ENCODE data around the gene RCBTB2. TPM values are rescaled to one million over a fixed set of nuclear protein-coding genes. Genes with fewer than 3 reads are reported as not detected.
"Not testable (repeated sequence)": the region's sequence is repeated elsewhere in the genome, so short reads cannot be mapped to it uniquely, and the experiment has no call there.

The RCBTB2 gene
- total RNA-seq = 1 to 10 TPM; 1.6 to 2.2 TPM

GRCh38 chr13:48532506-48533499 lies at the start of gene RCBTB2:
Gene RCBTB2 (minus strand): TSS chr13:48533080. CDS start chr13:48521939, 11,141 bp downstream.
- DNase-seq (peak; percentile 98), ATAC-seq (peak; percentile 93)

GRCh38 chr13:48582084-48582483 lies 49.2 kb upstream of the RCBTB2 start:
- ChIA-PET POLR2A (interaction anchor here (0.6 kb wide), 1 partner anchor 204 kb away, joined by 6 read pairs; no protein-coding TSS in a partner anchor), CTCF (interaction anchor here (0.9 to 9.8 kb wide), 8 partner anchors 12 to 487 kb away, joined by 3 to 173 read pairs (median 5); partner anchors contain the start of gene MED4)
- Mint-ChIP-seq H3K36me3 (ENCODE audit: low read depth) (no peaks in the 10 kb centered on the region), H3K4me3 (no peak overlapping the region), H3K9me3 (no peaks in the 10 kb centered on the region), H3K27ac (no peak overlapping the region), H3K4me1 (ENCODE audit: low read depth) (peaks cover 10% of the 10 kb centered on the region), H3K27me3 (peaks cover 19% of the 10 kb centered on the region)
- TF ChIP-seq CTCF (IDR thresholded peaks at IDR 0.05) = no peak
- DNase-seq (no peak), ATAC-seq (no peak)
- intact Hi-C loops (cut with micrococcal nuclease) = loop anchor here (10.0 kb wide), 1 partner anchor 457 kb away; no protein-coding TSS in a partner anchor

More at GRCh38 chr13:48532506-48533499, at the start of gene RCBTB2:
- Mint-ChIP-seq H3K27ac (peak within 1 kb of the TSS; percentile 97), H3K4me1 (ENCODE audit: low read depth) (peaks cover 15% of the 10 kb centered on the region), H3K4me3 (peak within 1 kb of the TSS; percentile 90), H3K9me3 (peaks cover 2% of the 10 kb centered on the region), H3K27me3 (no peaks in the 10 kb centered on the region), H3K36me3 (ENCODE audit: low read depth) (no peaks in the 10 kb centered on the region)
- ChIA-PET POLR2A (interaction anchor here (0.7 to 1.2 kb wide), 5 partner anchors 16 to 51 kb away, joined by 3 to 6 read pairs (median 4); no protein-coding TSS in a partner anchor), CTCF (interaction anchor here (0.6 to 1.5 kb wide), 6 partner anchors 10 to 47 kb away, joined by 3 to 4 read pairs (median 4); no protein-coding TSS in a partner anchor)
- intact Hi-C loops (cut with micrococcal nuclease) = no loop called here
- no peak for TF ChIP-seq CTCF (IDR thresholded peaks at IDR 0.05)

- CTCF ChIA-PET = interaction anchor here (0.7 to 9.8 kb wide), 38 partner anchors 8 to 461 kb away, joined by 3 to 173 read pairs (median 4); partner anchors contain the start of gene LPAR6
- Mint-ChIP-seq H3K27me3 (peaks cover 22% of the 10 kb centered on the region), H3K36me3 (ENCODE audit: low read depth) (no peaks in the 10 kb centered on the region), H3K27ac (no peak overlapping the region), H3K4me1 (ENCODE audit: low read depth) (peaks cover 3% of the 10 kb centered on the region), H3K4me3 (no peak overlapping the region), H3K9me3 (no peaks in the 10 kb centered on the region)
- no peak for TF ChIP-seq CTCF (IDR thresholded peaks at IDR 0.05)
- DNase-seq (no peak), ATAC-seq (no peak)
- POLR2A ChIA-PET = interaction anchor here (0.7 to 1.5 kb wide), 4 partner anchors 23 to 253 kb away, joined by 3 read pairs; no protein-coding TSS in a partner anchor
- intact Hi-C loops (cut with micrococcal nuclease) = loop anchor here (2.0 to 10.0 kb wide), 2 partner anchors 246 to 456 kb away; no protein-coding TSS in a partner anchor
Measured at GRCh38 chr13:48580896-48581295, 48.0 kb upstream of the RCBTB2 start.

GRCh38 chr13:48580185-48580803 lies 47.4 kb upstream of the RCBTB2 start:
- H3K4me3 Mint-ChIP-seq = no peak overlapping the region
- no peak overlapping the region for H3K27ac Mint-ChIP-seq
- H3K9me3 Mint-ChIP-seq = no peaks in the 10 kb centered on the region
- peak; percentile 90 for TF ChIP-seq CTCF (IDR thresholded peaks at IDR 0.05)
- intact Hi-C loops (cut with micrococcal nuclease) = loop anchor here (2.0 to 10.0 kb wide), 2 partner anchors 245 to 455 kb away; no protein-coding TSS in a partner anchor
- peaks cover 25% of the 10 kb centered on the region for H3K27me3 Mint-ChIP-seq
- peaks cover 3% of the 10 kb centered on the region for H3K4me1 Mint-ChIP-seq (ENCODE audit: low read depth)
- peak; percentile 67 for ATAC-seq
- no peaks in the 10 kb centered on the region for H3K36me3 Mint-ChIP-seq (ENCODE audit: low read depth)
- DNase-seq = peak; percentile 85
- ChIA-PET CTCF (interaction anchor here (0.6 to 9.8 kb wide), 51 partner anchors 7 to 481 kb away, joined by 3 to 173 read pairs (median 4); partner anchors contain the start of gene LPAR6), POLR2A (interaction anchor here (0.7 to 1.5 kb wide), 3 partner anchors 63 to 252 kb away, joined by 3 read pairs; no protein-coding TSS in a partner anchor)

GRCh38 chr13:48579919-48580180 lies 47.0 kb upstream of the RCBTB2 start:
- ChIA-PET POLR2A (interaction anchor here (1.3 to 1.5 kb wide), 2 partner anchors 152 to 252 kb away, joined by 3 read pairs; no protein-coding TSS in a partner anchor), CTCF (interaction anchor here (0.6 to 9.8 kb wide), 44 partner anchors 11 to 480 kb away, joined by 3 to 173 read pairs (median 4); partner anchors contain the start of gene LPAR6)
- not testable (repeated sequence) for H3K36me3 Mint-ChIP-seq (ENCODE audit: low read depth); DNase-seq; H3K9me3 Mint-ChIP-seq; H3K4me3 Mint-ChIP-seq; H3K27ac Mint-ChIP-seq; H3K4me1 Mint-ChIP-seq (ENCODE audit: low read depth); ATAC-seq
- intact Hi-C loops (cut with micrococcal nuclease) = loop anchor here (2.0 to 10.0 kb wide), 2 partner anchors 245 to 455 kb away; no protein-coding TSS in a partner anchor
- peaks cover 25% of the 10 kb centered on the region for H3K27me3 Mint-ChIP-seq

Measured in activated CD8-positive, alpha-beta T cell treated with anti-CD3 and anti-CD28 coated beads for 36 hours (primary cell).